ENCODE data around the gene SMARCC2.
A peak's percentile ranks its signal among the peaks of the same experiment; 100 is the strongest.

Gene SMARCC2

DNA sequence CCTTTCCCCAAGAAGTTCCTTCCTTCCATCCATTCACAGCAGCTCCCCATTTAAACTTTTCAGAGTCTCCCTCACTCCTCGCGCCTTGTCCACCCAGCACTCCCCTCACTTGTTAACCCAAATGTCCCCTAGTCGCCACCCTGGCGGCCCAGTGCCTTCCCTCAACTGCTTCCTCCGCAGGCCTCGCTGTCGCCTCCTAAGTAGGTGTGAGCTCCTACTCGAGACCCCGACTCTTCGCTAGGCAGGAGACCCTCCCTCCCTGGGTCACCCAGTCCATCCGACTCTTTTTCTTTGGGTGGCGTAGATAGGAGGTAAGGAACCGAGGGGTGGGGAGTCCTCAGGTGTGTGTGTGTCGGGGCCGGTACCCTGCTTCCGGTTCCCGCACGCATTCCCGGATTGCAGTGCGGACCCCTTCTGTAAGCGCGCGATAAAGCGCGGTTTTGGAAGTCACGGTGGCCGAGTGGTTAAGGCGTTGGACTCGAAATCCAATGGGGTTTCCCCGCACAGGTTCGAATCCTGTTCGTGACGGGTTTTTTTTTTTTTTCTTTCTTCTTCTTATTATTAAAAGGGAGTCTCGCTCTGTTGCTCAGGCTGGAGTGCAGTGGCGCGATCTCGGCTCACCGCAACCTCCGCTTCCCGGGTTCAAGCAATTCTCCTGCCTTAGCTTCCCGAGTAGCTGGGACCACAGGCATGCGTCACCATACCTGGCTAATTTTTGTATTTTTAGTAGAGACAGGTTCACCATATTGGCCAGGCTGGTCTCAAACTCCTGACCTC is 823 bp upstream of the SMARCC2 start:
- TF ChIP-seq CTCF (IDR thresholded peaks at IDR 0.05; ENCODE audit: insufficient read depth, low read length, poor library complexity, severe bottlenecking), result no peak
- Histone ChIP-seq H3K36me3 (ENCODE audit: control insufficient read depth, insufficient read depth, low read length) (peaks cover 2% of the 10 kb centered on the region), H3K27me3 (replicated peaks; ENCODE audit: control insufficient read depth, insufficient read depth, low read length) (no peaks in the 10 kb centered on the region), H3K4me3 (replicated peaks; ENCODE audit: low read depth, low read length) (peak overlapping the region; percentile 77)
- peak; percentile 90 for DNase-seq (ENCODE audit: extremely low read depth, insufficient read length)

- no peak for TF ChIP-seq CTCF (IDR thresholded peaks at IDR 0.05; ENCODE audit: insufficient read depth, low read length, poor library complexity, severe bottlenecking)
- Histone ChIP-seq H3K36me3 (ENCODE audit: control insufficient read depth, insufficient read depth, low read length) (peaks cover 9% of the 10 kb centered on the region), H3K27me3 (replicated peaks; ENCODE audit: control insufficient read depth, insufficient read depth, low read length) (no peaks in the 10 kb centered on the region), H3K4me3 (replicated peaks; ENCODE audit: low read depth, low read length) (peak overlapping the region; percentile 89)
- DNase-seq (ENCODE audit: extremely low read depth, insufficient read length), result no peak
These were observed 545 bp downstream of the SMARCC2 start for GRCh38 chr12:56188778-56189098.

DNA sequence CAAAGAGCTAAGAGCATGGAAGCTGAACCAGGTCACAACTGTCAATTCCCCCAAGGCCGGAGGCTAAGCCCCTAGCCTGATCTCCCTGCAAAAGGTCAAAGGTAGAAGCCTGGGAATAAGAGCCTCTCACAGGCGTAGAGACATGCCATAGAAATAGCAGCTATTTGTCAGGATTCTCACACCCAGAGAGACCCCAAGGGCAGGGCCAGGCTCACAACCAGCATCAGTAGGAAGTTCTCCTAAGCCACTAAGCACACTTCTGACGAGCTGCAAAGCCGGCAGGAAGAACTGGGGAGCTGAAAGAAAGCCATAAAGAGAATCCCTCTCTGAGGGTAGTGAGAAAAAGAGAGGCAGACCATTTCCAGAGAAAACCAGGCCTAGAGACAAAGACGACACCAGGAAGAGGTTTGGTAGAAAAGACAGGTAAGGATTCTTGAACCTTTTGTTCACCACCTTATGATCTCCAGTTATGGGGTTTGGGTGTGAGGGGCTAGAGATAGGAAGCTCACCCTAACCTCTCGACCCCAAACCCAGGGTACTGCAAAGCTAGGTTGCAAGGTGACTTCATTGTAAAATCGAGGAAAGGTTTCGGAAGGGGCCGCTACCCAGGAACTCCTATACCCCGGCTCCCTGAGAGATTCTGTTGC is 1.0 kb downstream of the SMARCC2 start:
- TF ChIP-seq CTCF (IDR thresholded peaks at IDR 0.05; ENCODE audit: insufficient read depth, low read length, poor library complexity, severe bottlenecking), result no peak
- Histone ChIP-seq H3K4me3 (replicated peaks; ENCODE audit: low read depth, low read length) (peak overlapping the region; percentile 89), H3K27me3 (replicated peaks; ENCODE audit: control insufficient read depth, insufficient read depth, low read length) (no peaks in the 10 kb centered on the region), H3K36me3 (ENCODE audit: control insufficient read depth, insufficient read depth, low read length) (peaks cover 9% of the 10 kb centered on the region)
- DNase-seq (ENCODE audit: extremely low read depth, insufficient read length), result no peak

DNA sequence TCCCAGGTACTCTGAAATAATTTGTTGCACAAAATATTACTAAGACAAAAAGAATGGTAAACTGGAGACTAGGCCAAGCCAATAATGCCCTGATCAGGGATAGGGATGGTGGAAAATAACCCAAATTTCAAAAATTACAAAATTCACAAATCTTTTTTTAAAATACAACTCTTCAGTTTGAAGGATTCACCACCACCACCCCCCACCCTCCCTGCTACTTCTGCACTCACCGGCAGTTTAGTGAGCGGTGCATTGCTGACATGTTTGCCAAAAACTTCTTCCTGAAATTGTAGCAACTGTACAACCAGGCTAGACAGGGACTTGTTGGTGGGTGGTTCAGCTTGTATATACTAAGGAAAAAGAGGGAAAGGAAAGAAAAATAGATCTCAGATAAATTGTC is 2.3 kb downstream of the SMARCC2 start:
- DNase-seq (ENCODE audit: extremely low read depth, insufficient read length), result no peak
- Histone ChIP-seq H3K36me3 (ENCODE audit: control insufficient read depth, insufficient read depth, low read length) (peaks cover 11% of the 10 kb centered on the region), H3K4me3 (replicated peaks; ENCODE audit: low read depth, low read length) (no peak overlapping the region), H3K27me3 (replicated peaks; ENCODE audit: control insufficient read depth, insufficient read depth, low read length) (no peaks in the 10 kb centered on the region)
- no peak for TF ChIP-seq CTCF (IDR thresholded peaks at IDR 0.05; ENCODE audit: insufficient read depth, low read length, poor library complexity, severe bottlenecking)

DNA sequence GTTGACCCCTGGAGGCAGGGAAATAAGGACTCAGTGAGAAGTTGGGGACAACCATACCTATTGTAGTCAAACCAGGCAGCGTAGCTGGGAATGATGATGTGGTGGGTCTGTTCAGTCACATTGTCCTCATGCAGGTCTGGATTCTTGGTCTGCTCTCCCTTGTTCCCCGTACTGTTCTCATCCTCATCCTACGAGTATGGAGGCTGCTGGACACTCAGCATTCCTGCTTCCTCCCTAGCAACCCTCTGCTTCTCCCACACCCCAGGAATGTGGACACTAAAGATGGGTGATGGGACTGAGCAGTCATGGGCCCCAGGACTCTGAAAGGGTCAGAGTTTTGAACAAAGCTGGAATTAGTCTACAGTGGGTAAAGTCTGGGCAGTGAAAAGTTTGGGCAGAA is 10.9 kb downstream of the SMARCC2 start:
- no peak for DNase-seq (ENCODE audit: extremely low read depth, insufficient read length)
- no peak for TF ChIP-seq CTCF (IDR thresholded peaks at IDR 0.05; ENCODE audit: insufficient read depth, low read length, poor library complexity, severe bottlenecking)
- H3K36me3 ChIP-seq (ENCODE audit: control insufficient read depth, insufficient read depth, low read length), result peaks cover 27% of the 10 kb centered on the region

More for the DNA sequence above, 10.9 kb downstream of the SMARCC2 start:
- H3K27me3 ChIP-seq (replicated peaks; ENCODE audit: control insufficient read depth, insufficient read depth, low read length), result no peaks in the 10 kb centered on the region
- no peak overlapping the region for H3K4me3 ChIP-seq (replicated peaks; ENCODE audit: low read depth, low read length)

All from GM06990 (cell line).